ENCODE data around the gene SRD5A3. TPM values are rescaled to one million over a fixed set of nuclear protein-coding genes. Genes with fewer than 3 reads are reported as not detected.

SRD5A3 gene
- total RNA-seq, 1 experiment from 2014 or later, result 5.2 TPM

GRCh38 chr4:55416176-55416575 lies 70.1 kb downstream of the SRD5A3 start:
- H3K27me3 ChIP-seq, result no peaks in the 10 kb centered on the region
- no peak overlapping the region for H3K4me3 ChIP-seq
- no peaks in the 10 kb centered on the region for H3K9me3 ChIP-seq
- no peak for DNase-seq
- H3K36me3 ChIP-seq, result peaks cover 46% of the 10 kb centered on the region

Other genes starting within 250 kb of the SRD5A3 start
- gene KDR, start 220.6 kb upstream of the SRD5A3 start, total RNA-seq (2014; rRNA removed; shearing (Covaris generic); ENCODE audit: low replicate concordance), result not detected in 2 replicates
- gene TMEM165, start 49.7 kb downstream of the SRD5A3 start, total RNA-seq (2014; rRNA removed; shearing (Covaris generic); ENCODE audit: low replicate concordance), result 92.4 and 122 TPM in 2 replicates
- gene CLOCK, start 200.7 kb downstream of the SRD5A3 start, total RNA-seq (2014; rRNA removed; shearing (Covaris generic); ENCODE audit: low replicate concordance), result 8.1 and 21.4 TPM in 2 replicates
- not detected in 2 replicates for gene PDCL2, start 246.0 kb downstream of the SRD5A3 start, total RNA-seq (2014; rRNA removed; shearing (Covaris generic); ENCODE audit: low replicate concordance)

All from MG63 (cell line).